Suprapubic skin (tissue), 4 donors: Measurements from ENCODE around the gene SULT2B1.

Experiments used
- POLR2A ChIP-seq, 2 donors: fragments of 450-650 bp; IDR thresholded peaks; one replicate each; pipeline ENCODE4 v1.6.1; 2017; ENCODE audit warnings: antibody characterized with exemption in 2 of 2, mild to moderate bottlenecking in 2 of 2, moderate library complexity in 2 of 2
- POLR2AphosphoS5 ChIP-seq, 3 donors: sonication (generic); formaldehyde crosslinking; IDR thresholded peaks; one replicate each; pipeline ENCODE4 v1.6.1; 2017; ENCODE audit warnings: antibody characterized with exemption in 3 of 3

GRCh38 chr19:48533770-48534169, 18.2 kb upstream of the SULT2B1 start:
- TF ChIP-seq POLR2A (IDR thresholded peaks at IDR 0.05) (no peak), POLR2AphosphoS5 (IDR thresholded peaks at IDR 0.05) (no peak)
